GM12801 (cell line): ENCODE data around the gene ITPR3.

Source experiments
- CTCF ChIP-seq: IDR thresholded peaks from one replicate; pipeline ENCODE4 v1.5.1; 2011; ENCODE audit warnings: control low read depth; ENCODE audit not compliant: insufficient read length; ENCODE audit errors: extremely low read depth

ITPR3 gene

GRCh38 chr6:33716890-33717632 is 95.9 kb downstream of the ITPR3 start:
- TF ChIP-seq CTCF, result no peak

- TF ChIP-seq CTCF, result no peak
These were observed 96.9 kb downstream of the ITPR3 start for GRCh38 chr6:33717934-33718455.

GRCh38 chr6:33718713-33719112 is 97.6 kb downstream of the ITPR3 start:
- TF ChIP-seq CTCF, result no peak

- no peak for TF ChIP-seq CTCF
These were observed 98.3 kb downstream of the ITPR3 start for GRCh38 chr6:33719326-33719987.

GRCh38 chr6:33720998-33721397 is 99.9 kb downstream of the ITPR3 start:
- no peak for TF ChIP-seq CTCF

GRCh38 chr6:33721508-33721907 is 100.4 kb downstream of the ITPR3 start:
- no peak for TF ChIP-seq CTCF

GRCh38 chr6:33722103-33722623 is 101.0 kb downstream of the ITPR3 start:
- TF ChIP-seq CTCF, result no peak
